ENCODE data around the gene SPI1. TPM values are rescaled to one million over a fixed set of nuclear protein-coding genes. Genes with fewer than 3 reads are reported as not detected.
A peak's percentile ranks its signal among the peaks of the same experiment; 100 is the strongest.

SPI1 gene
- total RNA-seq, 1 experiment from 2014 or later: 0.31 TPM

DNA sequence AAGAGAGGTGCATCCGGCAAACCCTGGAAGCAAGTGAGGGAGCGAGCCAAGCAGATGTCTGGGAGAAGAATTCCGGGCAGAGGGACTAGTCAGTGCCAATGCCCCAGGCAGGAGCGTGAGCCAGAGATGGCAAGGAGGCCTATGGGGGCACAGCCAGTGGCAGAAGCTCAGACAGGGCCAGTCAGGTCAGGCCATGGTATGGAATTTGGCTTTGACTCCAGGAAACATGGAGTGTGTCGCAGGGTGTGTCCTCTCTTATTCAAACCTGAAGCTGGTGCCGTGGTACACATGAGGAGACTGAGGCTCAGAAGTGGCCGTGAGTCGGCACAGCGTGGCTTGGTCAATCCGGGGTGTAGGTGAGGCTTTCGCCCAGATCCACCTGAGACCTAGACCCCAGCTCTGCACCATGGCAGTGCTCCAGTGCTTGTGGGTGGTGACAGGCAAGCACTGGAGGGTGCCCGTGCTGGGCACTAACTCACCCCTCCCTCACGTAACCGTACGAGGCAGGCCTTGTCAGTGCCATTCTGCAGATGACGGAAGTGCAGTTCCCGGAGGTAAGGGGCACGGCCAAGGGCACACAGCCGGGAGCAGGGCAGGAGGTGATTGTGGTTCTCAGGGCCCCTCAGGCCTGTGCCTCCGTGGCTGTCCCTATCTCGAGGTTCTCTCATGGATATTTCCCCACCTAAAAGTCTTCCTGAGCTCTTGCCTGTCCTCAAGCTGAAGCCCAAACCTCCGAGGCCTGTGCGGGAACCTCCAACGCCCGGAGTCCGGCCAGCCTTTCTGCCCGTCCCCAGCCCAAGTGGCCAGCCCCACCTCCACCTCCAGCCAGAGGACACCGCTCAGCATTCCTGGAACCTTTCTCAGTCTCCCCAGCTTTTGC is 10.6 kb upstream of the SPI1 start:
- BruUV-seq (replicated peaks): no TSS peak
- no peaks in the 10 kb centered on the region for H3K36me3 ChIP-seq (ENCODE audit: control insufficient read depth, insufficient read depth, low read length)
- no peak for DNase-seq (ENCODE audit: low read depth, low spot score)
- no peaks in the 10 kb centered on the region for H3K4me1 ChIP-seq (ENCODE audit: control insufficient read depth, insufficient read depth, low read length)
- TF ChIP-seq, protein P1, sequence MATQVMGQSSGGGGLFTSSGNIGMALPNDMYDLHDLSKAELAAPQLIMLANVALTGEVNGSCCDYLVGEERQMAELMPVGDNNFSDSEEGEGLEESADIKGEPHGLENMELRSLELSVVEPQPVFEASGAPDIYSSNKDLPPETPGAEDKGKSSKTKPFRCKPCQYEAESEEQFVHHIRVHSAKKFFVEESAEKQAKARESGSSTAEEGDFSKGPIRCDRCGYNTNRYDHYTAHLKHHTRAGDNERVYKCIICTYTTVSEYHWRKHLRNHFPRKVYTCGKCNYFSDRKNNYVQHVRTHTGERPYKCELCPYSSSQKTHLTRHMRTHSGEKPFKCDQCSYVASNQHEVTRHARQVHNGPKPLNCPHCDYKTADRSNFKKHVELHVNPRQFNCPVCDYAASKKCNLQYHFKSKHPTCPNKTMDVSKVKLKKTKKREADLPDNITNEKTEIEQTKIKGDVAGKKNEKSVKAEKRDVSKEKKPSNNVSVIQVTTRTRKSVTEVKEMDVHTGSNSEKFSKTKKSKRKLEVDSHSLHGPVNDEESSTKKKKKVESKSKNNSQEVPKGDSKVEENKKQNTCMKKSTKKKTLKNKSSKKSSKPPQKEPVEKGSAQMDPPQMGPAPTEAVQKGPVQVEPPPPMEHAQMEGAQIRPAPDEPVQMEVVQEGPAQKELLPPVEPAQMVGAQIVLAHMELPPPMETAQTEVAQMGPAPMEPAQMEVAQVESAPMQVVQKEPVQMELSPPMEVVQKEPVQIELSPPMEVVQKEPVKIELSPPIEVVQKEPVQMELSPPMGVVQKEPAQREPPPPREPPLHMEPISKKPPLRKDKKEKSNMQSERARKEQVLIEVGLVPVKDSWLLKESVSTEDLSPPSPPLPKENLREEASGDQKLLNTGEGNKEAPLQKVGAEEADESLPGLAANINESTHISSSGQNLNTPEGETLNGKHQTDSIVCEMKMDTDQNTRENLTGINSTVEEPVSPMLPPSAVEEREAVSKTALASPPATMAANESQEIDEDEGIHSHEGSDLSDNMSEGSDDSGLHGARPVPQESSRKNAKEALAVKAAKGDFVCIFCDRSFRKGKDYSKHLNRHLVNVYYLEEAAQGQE (IDR thresholded peaks at IDR 0.05; ENCODE audit: insufficient read depth in 1 of 2, low read depth in 2 of 2, low read length in 1 of 2): no peak
- TF ChIP-seq POLR2AphosphoS5 (IDR thresholded peaks at IDR 0.05; ENCODE audit: low read depth, low read length): no peak
- TF ChIP-seq SIN3A (IDR thresholded peaks at IDR 0.05; ENCODE audit: borderline replicate concordance, insufficient read depth, low read depth, low read length): no peak
- TF ChIP-seq, protein P2, sequence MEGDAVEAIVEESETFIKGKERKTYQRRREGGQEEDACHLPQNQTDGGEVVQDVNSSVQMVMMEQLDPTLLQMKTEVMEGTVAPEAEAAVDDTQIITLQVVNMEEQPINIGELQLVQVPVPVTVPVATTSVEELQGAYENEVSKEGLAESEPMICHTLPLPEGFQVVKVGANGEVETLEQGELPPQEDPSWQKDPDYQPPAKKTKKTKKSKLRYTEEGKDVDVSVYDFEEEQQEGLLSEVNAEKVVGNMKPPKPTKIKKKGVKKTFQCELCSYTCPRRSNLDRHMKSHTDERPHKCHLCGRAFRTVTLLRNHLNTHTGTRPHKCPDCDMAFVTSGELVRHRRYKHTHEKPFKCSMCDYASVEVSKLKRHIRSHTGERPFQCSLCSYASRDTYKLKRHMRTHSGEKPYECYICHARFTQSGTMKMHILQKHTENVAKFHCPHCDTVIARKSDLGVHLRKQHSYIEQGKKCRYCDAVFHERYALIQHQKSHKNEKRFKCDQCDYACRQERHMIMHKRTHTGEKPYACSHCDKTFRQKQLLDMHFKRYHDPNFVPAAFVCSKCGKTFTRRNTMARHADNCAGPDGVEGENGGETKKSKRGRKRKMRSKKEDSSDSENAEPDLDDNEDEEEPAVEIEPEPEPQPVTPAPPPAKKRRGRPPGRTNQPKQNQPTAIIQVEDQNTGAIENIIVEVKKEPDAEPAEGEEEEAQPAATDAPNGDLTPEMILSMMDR (IDR thresholded peaks at IDR 0.05): no peak
- no peak for TF ChIP-seq TCF7L2 (IDR thresholded peaks at IDR 0.05; ENCODE audit: low read depth, low read length)
- H3K9me3 ChIP-seq (ENCODE audit: control insufficient read depth, insufficient read depth, low read depth, low read length): no peaks in the 10 kb centered on the region
- ChIA-PET CTCF (no interaction called here), POLR2A (no interaction called here)
- H3K27me3 ChIP-seq (ENCODE audit: control insufficient read depth, insufficient read depth, low read length): no peaks in the 10 kb centered on the region
- H3K27ac ChIP-seq (ENCODE audit: low read length): no peak overlapping the region
- intact Hi-C loops (cut with micrococcal nuclease; ENCODE audit: unreplicated experiment): no loop called here
- no peak overlapping the region for H3K4me3 ChIP-seq (ENCODE audit: low read depth in 2 of 2, low read length in 2 of 2)
- in situ Hi-C loops (cut with HindIII; ENCODE audit: low pct_unique_long_range_greater_than_20kb, low sequenced_read_pairs): no loop called here
- peak; percentile 31 for ATAC-seq

DNA sequence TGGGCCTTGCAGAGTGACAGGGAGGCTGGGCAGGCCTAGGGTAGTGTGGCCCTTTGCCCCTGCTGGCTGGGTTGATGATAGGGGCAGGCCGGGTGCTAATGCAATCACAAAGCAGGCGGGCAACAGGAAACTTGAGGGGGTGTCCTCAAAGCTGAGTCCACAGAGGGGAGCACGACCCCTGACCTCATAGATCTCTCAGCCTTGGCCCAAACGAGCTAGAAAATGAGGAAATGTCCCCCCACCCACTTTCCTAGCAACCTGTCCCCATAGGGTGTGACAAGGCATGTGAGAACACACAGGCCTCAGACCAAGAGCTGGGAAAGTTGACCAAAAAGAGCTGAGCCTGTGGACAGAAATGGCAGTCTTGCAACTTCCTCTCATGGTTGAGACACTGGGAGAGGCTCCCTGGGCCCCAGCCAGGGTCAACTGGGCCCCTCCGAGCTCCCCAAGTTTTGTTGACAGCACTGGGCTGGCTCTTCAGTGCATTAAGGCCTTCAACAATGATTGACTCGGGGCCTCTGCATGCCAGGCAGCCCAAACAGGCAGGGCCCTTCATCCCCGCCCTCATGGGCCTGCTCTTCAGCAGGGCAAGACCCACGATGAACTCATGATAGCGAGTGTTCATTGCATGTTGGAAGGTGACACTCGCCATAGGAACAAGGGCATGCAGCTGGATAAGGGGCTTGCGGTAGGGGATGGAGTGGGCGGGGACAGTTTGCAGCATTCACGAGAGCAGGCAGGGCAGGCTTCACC is 9.8 kb upstream of the SPI1 start:
- no peak overlapping the region for H3K27ac ChIP-seq (ENCODE audit: low read length)
- no TSS peak for BruUV-seq (replicated peaks)
- TF ChIP-seq, protein P1 (IDR thresholded peaks at IDR 0.05; ENCODE audit: insufficient read depth in 1 of 2, low read depth in 2 of 2, low read length in 1 of 2): no peak
- no peak for TF ChIP-seq TCF7L2 (IDR thresholded peaks at IDR 0.05; ENCODE audit: low read depth, low read length)
- TF ChIP-seq SIN3A (IDR thresholded peaks at IDR 0.05; ENCODE audit: borderline replicate concordance, insufficient read depth, low read depth, low read length): no peak
- TF ChIP-seq, protein P2 (IDR thresholded peaks at IDR 0.05): no peak
- TF ChIP-seq POLR2AphosphoS5 (IDR thresholded peaks at IDR 0.05; ENCODE audit: low read depth, low read length): no peak
- no peaks in the 10 kb centered on the region for H3K36me3 ChIP-seq (ENCODE audit: control insufficient read depth, insufficient read depth, low read length)
- no peaks in the 10 kb centered on the region for H3K9me3 ChIP-seq (ENCODE audit: control insufficient read depth, insufficient read depth, low read depth, low read length)
- CTCF ChIA-PET: no interaction called here
- no peak for DNase-seq (ENCODE audit: low read depth, low spot score)
- POLR2A ChIA-PET: no interaction called here
- H3K4me1 ChIP-seq (ENCODE audit: control insufficient read depth, insufficient read depth, low read length): no peaks in the 10 kb centered on the region
- in situ Hi-C loops (cut with HindIII; ENCODE audit: low pct_unique_long_range_greater_than_20kb, low sequenced_read_pairs) (no loop called here), intact Hi-C loops (cut with micrococcal nuclease; ENCODE audit: unreplicated experiment) (no loop called here)
- ATAC-seq: no peak
- no peak overlapping the region for H3K4me3 ChIP-seq (ENCODE audit: low read depth in 2 of 2, low read length in 2 of 2)
- H3K27me3 ChIP-seq (ENCODE audit: control insufficient read depth, insufficient read depth, low read length): no peaks in the 10 kb centered on the region
